ENCODE data around the gene EEFSEC.

DNA sequence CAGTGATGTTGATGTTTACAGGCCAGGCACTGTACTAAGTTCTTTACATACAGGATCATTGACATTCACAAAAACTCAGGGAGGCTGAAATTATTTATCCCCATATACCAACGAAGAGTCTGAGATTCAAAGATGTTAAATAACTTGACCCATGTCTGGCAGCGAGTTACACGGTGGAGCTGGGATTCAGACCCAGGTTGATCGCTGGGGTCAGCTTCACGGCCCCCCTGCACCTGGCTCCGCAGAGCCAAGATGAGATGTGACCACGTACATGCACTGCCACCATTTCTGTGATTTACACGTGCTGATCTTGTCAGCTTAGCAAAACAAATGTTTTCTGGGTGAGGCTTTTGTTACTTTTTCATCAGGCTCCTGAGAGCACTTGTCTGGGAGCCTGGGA is 109.8 kb downstream of the EEFSEC start:
- TF ChIP-seq POLR2AphosphoS5 (IDR thresholded peaks at IDR 0.05) (no peak), TAF1 (IDR thresholded peaks at IDR 0.05; ENCODE audit: low read depth) (no peak), EZH2 (IDR thresholded peaks at IDR 0.05; ENCODE audit: borderline replicate concordance, insufficient read depth, low read length, poor library complexity, severe bottlenecking) (no peak)

Data from neural cell (in vitro differentiated cells).